Testis (tissue), 5 donors: ENCODE results near the gene KLF7. TPM values are rescaled to one million over a fixed set of nuclear protein-coding genes. Genes with fewer than 3 reads are reported as not detected.

Experiments used
- DNase-seq: peaks from one replicate; pipeline ENCODE4 v3.0.0-alpha.2; 2019
- H3K27ac ChIP-seq, 2 donors: fragments of 200-600 bp; sonication (generic); one replicate each; pipeline ENCODE4 v1.5.1; 2019
- H3K27me3 ChIP-seq: fragments of 200-600 bp; sonication (generic); one replicate; pipeline ENCODE4 v1.5.1; 2019
- H3K36me3 ChIP-seq: fragments of 200-600 bp; sonication (generic); one replicate; pipeline ENCODE4 v1.5.1; 2017; ENCODE audit warnings: low read depth; ENCODE audit errors: missing control alignments
- H3K4me1 ChIP-seq: fragments of 200-600 bp; sonication (generic); one replicate; pipeline ENCODE4 v1.5.1; 2019
- H3K4me3 ChIP-seq, 2 donors: fragments of 200-600 bp; sonication (generic); one replicate each; pipeline ENCODE4 v1.5.1; 2017 to 2019
- H3K9me3 ChIP-seq: fragments of 200-600 bp; sonication (generic); one replicate; pipeline ENCODE4 v1.5.1; 2017
- CTCF ChIP-seq, 3 experiments: fragments of 450-650 bp in 2 of 3; fragments of 200-600 bp in 1 of 3; sonication (generic) in 1 of 3; IDR thresholded peaks; one replicate each; pipeline ENCODE4 v1.5.1; 2016 to 2019; ENCODE audit warnings: antibody characterized with exemption in 3 of 3, mild to moderate bottlenecking in 2 of 3, moderate library complexity in 1 of 3
- POLR2A ChIP-seq: fragments of 450-650 bp; IDR thresholded peaks from one replicate; pipeline ENCODE4 v1.6.1; 2017; ENCODE audit warnings: antibody characterized with exemption, mild to moderate bottlenecking, moderate library complexity
- WGBS, 2 donors: methylation state at CpG; one replicate each; pipeline ENCODE4 v1.1.5; 2018; 5-methylcytosine and 5-hydroxymethylcytosine counted together
- intact Hi-C: fragments of 100-400 bp; cut with DNase I; formaldehyde crosslinking; loops from one replicate; pipeline ENCODE4 v1.15.1; 2023; ENCODE audit warnings: low total_unique reads
- long read RNA-seq, 2 donors: transcript quantifications; one replicate each; lab custom pipeline, GENCODE V29; 2026
- polyA plus RNA-seq: library from polyadenylated mRNA; stranded (reverse); fragments of 350-450 nt; fragmentation: Illumina TruSeq; extraction: RNeasy Lipid Tissue Mini Kit (QIAGEN cat#74804); gene quantifications from one replicate; pipeline ENCODE4 v1.2.3, GENCODE V29; 2014; ENCODE audit warnings: low read depth, low replicate concordance; ENCODE audit not compliant: insufficient read depth
- total RNA-seq, 2 donors: library from RNA; depleted of rRNA; stranded (reverse); fragments of >200 nt; gene quantifications; one replicate each; pipeline ENCODE4 v1.2.3, GENCODE V29; 2016

Gene KLF7
- total RNA-seq (10 to 100 TPM; 21.1 to 23.2 TPM), polyA plus RNA-seq (15.1 TPM)
- long read RNA-seq, donor 1, full-length matches to known transcripts: 8 of 8 reads
- long read RNA-seq, donor 1, partial matches to known transcripts: 0 of 8 reads
- long read RNA-seq, donor 1, other reads (novel, unspliced or antisense): 0 of 8 reads
- long read RNA-seq, donor 2, partial matches to known transcripts: 5 of 5 reads
- long read RNA-seq, donor 2, other reads (novel, unspliced or antisense): 0 of 5 reads

GRCh38 chr2:207165121-207166038, at the start of gene KLF7:
TSS of gene KLF7 (minus strand) at chr2:207165948. CDS start at chr2:207165568, 380 bp downstream.
- peak; percentile 67 for DNase-seq
- Histone ChIP-seq H3K27ac (peak within 1 kb of the TSS; percentile 100), H3K9me3 (no peaks in the 10 kb centered on the region), H3K27me3 (no peaks in the 10 kb centered on the region), H3K36me3 (no peaks in the 10 kb centered on the region), H3K4me3 (peak within 1 kb of the TSS; percentile 90 to 91), H3K4me1 (peaks cover 19% of the 10 kb centered on the region)
- 0% methylated on average over 34 to 36 of the region's 36 CpGs for WGBS, 2 donors
- intact Hi-C loops: no loop called here
- TF ChIP-seq POLR2A (no peak), CTCF (IDR thresholded peaks at IDR 0.05) (no peak)

GRCh38 chr2:207215308-207215707, 49.6 kb upstream of the KLF7 start:
- no peak overlapping the region for H3K27ac ChIP-seq
- no peak overlapping the region for H3K4me3 ChIP-seq
- H3K36me3 ChIP-seq: no peaks in the 10 kb centered on the region
- no peaks in the 10 kb centered on the region for H3K27me3 ChIP-seq
- H3K9me3 ChIP-seq: no peaks in the 10 kb centered on the region
- WGBS, 2 donors: 86 to 91% methylated on average over 2 of the region's 2 CpGs
- DNase-seq: no peak
- H3K4me1 ChIP-seq: no peaks in the 10 kb centered on the region
- TF ChIP-seq CTCF (IDR thresholded peaks at IDR 0.05): no peak
- no peak for TF ChIP-seq POLR2A
- intact Hi-C loops: no loop called here

- Histone ChIP-seq H3K4me1 (no peaks in the 10 kb centered on the region), H3K36me3 (no peaks in the 10 kb centered on the region), H3K27ac (no peak overlapping the region), H3K9me3 (no peaks in the 10 kb centered on the region), H3K27me3 (no peaks in the 10 kb centered on the region), H3K4me3 (no peak overlapping the region)
- DNase-seq: no peak
- WGBS, 2 donors: 82 to 84% methylated on average over 3 of the region's 3 CpGs
- TF ChIP-seq POLR2A (no peak), CTCF (IDR thresholded peaks at IDR 0.05) (no peak)
- intact Hi-C loops: no loop called here
Measured at GRCh38 chr2:207214446-207214845, 48.7 kb upstream of the KLF7 start.

GRCh38 chr2:207206011-207206410, 40.3 kb upstream of the KLF7 start:
- H3K9me3 ChIP-seq: no peaks in the 10 kb centered on the region

More at GRCh38 chr2:207206011-207206410, 40.3 kb upstream of the KLF7 start:
- H3K4me3 ChIP-seq: no peak overlapping the region
- no peaks in the 10 kb centered on the region for H3K4me1 ChIP-seq
- intact Hi-C loops: no loop called here
- H3K27ac ChIP-seq: no peak overlapping the region
- TF ChIP-seq POLR2A (no peak), CTCF (IDR thresholded peaks at IDR 0.05) (no peak)
- 88 to 92% methylated on average over 3 of the region's 3 CpGs for WGBS, 2 donors
- DNase-seq: no peak
- no peaks in the 10 kb centered on the region for H3K27me3 ChIP-seq
- H3K36me3 ChIP-seq: no peaks in the 10 kb centered on the region
